ENCODE measurements around the gene TPPP2. TPM values are rescaled to one million over a fixed set of nuclear protein-coding genes. Genes with fewer than 3 reads are reported as not detected.

TPPP2 gene
- total RNA-seq, 1 experiment from 2014 or later: not detected

DNA sequence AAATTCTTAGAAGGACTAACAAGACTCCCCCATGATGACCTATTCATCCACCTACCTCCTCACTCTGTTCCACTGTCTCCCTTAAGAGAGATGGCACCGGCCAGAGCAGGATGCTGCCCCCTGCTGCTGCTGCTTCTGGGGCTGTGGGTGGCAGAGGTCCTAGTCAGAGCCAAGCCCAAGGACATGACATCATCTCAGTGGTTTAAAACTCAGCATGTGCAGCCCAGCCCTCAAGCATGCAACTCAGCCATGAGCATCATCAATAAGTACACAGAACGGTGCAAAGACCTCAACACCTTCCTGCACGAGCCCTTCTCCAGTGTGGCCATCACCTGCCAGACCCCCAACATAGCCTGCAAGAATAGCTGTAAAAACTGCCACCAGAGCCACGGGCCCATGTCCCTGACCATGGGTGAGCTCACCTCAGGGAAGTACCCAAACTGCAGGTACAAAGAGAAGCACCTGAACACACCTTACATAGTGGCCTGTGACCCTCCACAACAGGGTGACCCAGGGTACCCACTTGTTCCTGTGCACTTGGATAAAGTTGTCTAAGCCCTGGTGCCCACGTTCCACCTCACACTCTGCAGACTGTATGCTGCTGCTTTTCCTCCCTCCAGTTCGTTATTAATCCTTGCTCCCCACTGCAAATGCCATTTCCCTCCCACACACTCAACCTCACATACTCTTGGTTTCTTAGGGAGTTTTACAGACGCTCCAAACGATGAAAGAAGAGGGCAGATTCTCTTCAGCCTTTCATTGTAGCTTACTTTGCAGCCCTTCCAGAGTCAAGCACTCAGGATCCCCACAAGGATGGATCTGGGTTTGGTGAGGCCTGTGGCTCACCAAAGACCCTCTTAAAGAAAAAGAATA lies 28.0 kb downstream of the TPPP2 start, which contains the start of gene RNASE8:
TSS of gene RNASE8 (plus strand) at position 20 of the 873 bp plus-strand sequence. CDS start at position 91, 71 bp downstream.
- Histone ChIP-seq H3K36me3 (ENCODE audit: control insufficient read depth, insufficient read depth, low read length) (no peaks in the 10 kb centered on the region), H3K27ac (ENCODE audit: low read length) (no peak within 1 kb of the TSS), H3K9me3 (ENCODE audit: control insufficient read depth, insufficient read depth, low read depth, low read length) (no peaks in the 10 kb centered on the region), H3K27me3 (ENCODE audit: control insufficient read depth, insufficient read depth, low read length) (no peaks in the 10 kb centered on the region; the same call in 1 of the 2 replicates), H3K4me3 (ENCODE audit: low read depth in 2 of 2, low read length in 2 of 2) (no peak within 1 kb of the TSS), H3K4me1 (ENCODE audit: control insufficient read depth, insufficient read depth, low read length) (no peaks in the 10 kb centered on the region)
- TF ChIP-seq TCF7L2 (IDR thresholded peaks at IDR 0.05; ENCODE audit: low read depth, low read length) (no peak), POLR2AphosphoS5 (IDR thresholded peaks at IDR 0.05; ENCODE audit: low read depth, low read length) (no peak), SIN3A (IDR thresholded peaks at IDR 0.05; ENCODE audit: borderline replicate concordance, insufficient read depth, low read depth, low read length) (no peak)
- TF ChIP-seq, protein P1, sequence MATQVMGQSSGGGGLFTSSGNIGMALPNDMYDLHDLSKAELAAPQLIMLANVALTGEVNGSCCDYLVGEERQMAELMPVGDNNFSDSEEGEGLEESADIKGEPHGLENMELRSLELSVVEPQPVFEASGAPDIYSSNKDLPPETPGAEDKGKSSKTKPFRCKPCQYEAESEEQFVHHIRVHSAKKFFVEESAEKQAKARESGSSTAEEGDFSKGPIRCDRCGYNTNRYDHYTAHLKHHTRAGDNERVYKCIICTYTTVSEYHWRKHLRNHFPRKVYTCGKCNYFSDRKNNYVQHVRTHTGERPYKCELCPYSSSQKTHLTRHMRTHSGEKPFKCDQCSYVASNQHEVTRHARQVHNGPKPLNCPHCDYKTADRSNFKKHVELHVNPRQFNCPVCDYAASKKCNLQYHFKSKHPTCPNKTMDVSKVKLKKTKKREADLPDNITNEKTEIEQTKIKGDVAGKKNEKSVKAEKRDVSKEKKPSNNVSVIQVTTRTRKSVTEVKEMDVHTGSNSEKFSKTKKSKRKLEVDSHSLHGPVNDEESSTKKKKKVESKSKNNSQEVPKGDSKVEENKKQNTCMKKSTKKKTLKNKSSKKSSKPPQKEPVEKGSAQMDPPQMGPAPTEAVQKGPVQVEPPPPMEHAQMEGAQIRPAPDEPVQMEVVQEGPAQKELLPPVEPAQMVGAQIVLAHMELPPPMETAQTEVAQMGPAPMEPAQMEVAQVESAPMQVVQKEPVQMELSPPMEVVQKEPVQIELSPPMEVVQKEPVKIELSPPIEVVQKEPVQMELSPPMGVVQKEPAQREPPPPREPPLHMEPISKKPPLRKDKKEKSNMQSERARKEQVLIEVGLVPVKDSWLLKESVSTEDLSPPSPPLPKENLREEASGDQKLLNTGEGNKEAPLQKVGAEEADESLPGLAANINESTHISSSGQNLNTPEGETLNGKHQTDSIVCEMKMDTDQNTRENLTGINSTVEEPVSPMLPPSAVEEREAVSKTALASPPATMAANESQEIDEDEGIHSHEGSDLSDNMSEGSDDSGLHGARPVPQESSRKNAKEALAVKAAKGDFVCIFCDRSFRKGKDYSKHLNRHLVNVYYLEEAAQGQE (IDR thresholded peaks at IDR 0.05; ENCODE audit: insufficient read depth in 1 of 2, low read depth in 2 of 2, low read length in 1 of 2): no peak
- TF ChIP-seq, protein P2, sequence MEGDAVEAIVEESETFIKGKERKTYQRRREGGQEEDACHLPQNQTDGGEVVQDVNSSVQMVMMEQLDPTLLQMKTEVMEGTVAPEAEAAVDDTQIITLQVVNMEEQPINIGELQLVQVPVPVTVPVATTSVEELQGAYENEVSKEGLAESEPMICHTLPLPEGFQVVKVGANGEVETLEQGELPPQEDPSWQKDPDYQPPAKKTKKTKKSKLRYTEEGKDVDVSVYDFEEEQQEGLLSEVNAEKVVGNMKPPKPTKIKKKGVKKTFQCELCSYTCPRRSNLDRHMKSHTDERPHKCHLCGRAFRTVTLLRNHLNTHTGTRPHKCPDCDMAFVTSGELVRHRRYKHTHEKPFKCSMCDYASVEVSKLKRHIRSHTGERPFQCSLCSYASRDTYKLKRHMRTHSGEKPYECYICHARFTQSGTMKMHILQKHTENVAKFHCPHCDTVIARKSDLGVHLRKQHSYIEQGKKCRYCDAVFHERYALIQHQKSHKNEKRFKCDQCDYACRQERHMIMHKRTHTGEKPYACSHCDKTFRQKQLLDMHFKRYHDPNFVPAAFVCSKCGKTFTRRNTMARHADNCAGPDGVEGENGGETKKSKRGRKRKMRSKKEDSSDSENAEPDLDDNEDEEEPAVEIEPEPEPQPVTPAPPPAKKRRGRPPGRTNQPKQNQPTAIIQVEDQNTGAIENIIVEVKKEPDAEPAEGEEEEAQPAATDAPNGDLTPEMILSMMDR (IDR thresholded peaks at IDR 0.05): no peak
- ChIA-PET POLR2A (no interaction called here), CTCF (no interaction called here)
- DNase-seq (ENCODE audit: low read depth, low spot score): no peak
- no TSS peak for BruUV-seq (replicated peaks)
- intact Hi-C loops (cut with micrococcal nuclease; ENCODE audit: unreplicated experiment): no loop called here
- ATAC-seq: no peak
- in situ Hi-C loops (cut with HindIII; ENCODE audit: low pct_unique_long_range_greater_than_20kb, low sequenced_read_pairs): no loop called here

DNA sequence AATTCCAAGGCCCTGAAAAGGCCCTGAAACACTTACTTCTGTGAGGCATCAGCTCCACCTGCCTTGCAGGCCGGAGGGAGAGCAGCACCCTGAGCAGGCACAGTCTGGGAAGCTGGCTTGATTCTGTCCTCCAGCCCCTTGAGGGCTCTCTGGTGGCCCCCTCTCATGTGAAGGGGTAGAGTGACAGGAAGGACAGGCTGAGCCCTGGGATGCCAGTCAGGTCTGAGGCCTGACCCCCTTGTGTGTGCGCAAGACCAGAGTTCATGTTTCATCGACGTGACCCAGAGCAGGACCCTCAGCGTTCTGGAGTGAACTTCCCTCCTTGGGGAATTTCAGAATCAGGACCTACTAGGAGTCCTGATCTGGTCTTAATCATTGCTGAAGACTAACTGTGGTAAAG lies 28.9 kb downstream of the TPPP2 start:
- Histone ChIP-seq H3K27ac (ENCODE audit: low read length) (no peak overlapping the region), H3K36me3 (ENCODE audit: control insufficient read depth, insufficient read depth, low read length) (no peaks in the 10 kb centered on the region), H3K4me3 (ENCODE audit: low read depth in 2 of 2, low read length in 2 of 2) (no peak overlapping the region), H3K27me3 (ENCODE audit: control insufficient read depth, insufficient read depth, low read length) (no peaks in the 10 kb centered on the region; the same call in none of the 2 replicates), H3K9me3 (ENCODE audit: control insufficient read depth, insufficient read depth, low read depth, low read length) (no peaks in the 10 kb centered on the region), H3K4me1 (ENCODE audit: control insufficient read depth, insufficient read depth, low read length) (no peaks in the 10 kb centered on the region)
- no peak for ATAC-seq
- no TSS peak for BruUV-seq (replicated peaks)
- in situ Hi-C loops (cut with HindIII; ENCODE audit: low pct_unique_long_range_greater_than_20kb, low sequenced_read_pairs) (no loop called here), intact Hi-C loops (cut with micrococcal nuclease; ENCODE audit: unreplicated experiment) (no loop called here)
- TF ChIP-seq SIN3A (IDR thresholded peaks at IDR 0.05; ENCODE audit: borderline replicate concordance, insufficient read depth, low read depth, low read length) (no peak), TCF7L2 (IDR thresholded peaks at IDR 0.05; ENCODE audit: low read depth, low read length) (no peak), POLR2AphosphoS5 (IDR thresholded peaks at IDR 0.05; ENCODE audit: low read depth, low read length) (no peak)
- TF ChIP-seq, protein P2 (IDR thresholded peaks at IDR 0.05): no peak
- TF ChIP-seq, protein P1 (IDR thresholded peaks at IDR 0.05; ENCODE audit: insufficient read depth in 1 of 2, low read depth in 2 of 2, low read length in 1 of 2): no peak
- ChIA-PET POLR2A (no interaction called here), CTCF (no interaction called here)
- DNase-seq (ENCODE audit: low read depth, low spot score): no peak
